ENCODE data around the gene NCAN. TPM values are rescaled to one million over a fixed set of nuclear protein-coding genes. Genes with fewer than 3 reads are reported as not detected.

NCAN gene
- under 0.01 TPM in 1 of 2 replicates, not detected in the other for total RNA-seq

DNA sequence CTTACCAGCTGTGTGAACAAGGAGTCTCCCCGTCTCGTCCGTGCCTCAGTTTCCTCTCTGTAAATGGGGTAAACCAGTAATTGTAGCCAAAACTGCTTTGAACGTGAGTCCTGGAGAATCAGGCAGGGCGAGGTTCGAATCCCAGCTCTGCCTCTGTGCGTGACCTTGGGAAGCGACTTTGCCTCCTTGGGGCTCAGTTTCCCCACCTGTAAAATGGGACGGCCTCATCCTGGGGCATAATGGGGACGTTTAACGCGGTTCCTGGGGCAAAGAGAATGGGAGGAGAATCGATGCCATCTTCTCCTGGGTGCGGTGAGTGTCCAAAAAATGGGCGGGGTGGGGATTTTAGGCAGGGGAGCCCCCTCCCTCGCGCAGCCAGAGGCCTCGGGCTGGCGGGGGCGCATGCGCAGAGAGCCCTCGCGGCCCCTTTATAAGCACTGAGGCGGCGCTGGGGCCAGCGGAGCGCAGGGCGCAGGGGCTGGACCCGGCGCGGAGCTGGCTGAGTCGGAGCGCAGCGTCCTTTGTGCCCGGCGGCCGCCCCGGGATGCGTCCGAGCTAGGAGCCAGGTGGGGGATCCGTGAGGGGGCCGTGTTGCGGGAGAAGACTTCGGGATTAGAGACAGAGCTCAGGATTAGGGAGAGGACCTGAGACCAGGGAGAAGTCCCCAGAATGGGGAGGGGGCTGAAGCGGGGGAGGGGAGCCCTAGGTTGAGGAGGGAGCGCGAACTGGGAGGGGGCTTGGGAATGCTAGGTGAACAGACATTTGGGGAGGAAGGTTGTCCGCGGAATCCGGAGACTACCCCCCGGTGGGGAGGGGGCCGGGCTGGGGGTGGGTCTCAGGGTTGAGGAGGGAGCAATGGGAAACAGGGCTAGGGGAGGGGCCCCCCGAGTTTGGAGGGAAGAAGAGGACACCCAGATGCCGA is at the start of gene NCAN:
Gene NCAN, plus strand, starts transcription at position 460 of the 922 bp plus-strand sequence. CDS start 4,996 bp downstream, outside the sequence.

DNA sequence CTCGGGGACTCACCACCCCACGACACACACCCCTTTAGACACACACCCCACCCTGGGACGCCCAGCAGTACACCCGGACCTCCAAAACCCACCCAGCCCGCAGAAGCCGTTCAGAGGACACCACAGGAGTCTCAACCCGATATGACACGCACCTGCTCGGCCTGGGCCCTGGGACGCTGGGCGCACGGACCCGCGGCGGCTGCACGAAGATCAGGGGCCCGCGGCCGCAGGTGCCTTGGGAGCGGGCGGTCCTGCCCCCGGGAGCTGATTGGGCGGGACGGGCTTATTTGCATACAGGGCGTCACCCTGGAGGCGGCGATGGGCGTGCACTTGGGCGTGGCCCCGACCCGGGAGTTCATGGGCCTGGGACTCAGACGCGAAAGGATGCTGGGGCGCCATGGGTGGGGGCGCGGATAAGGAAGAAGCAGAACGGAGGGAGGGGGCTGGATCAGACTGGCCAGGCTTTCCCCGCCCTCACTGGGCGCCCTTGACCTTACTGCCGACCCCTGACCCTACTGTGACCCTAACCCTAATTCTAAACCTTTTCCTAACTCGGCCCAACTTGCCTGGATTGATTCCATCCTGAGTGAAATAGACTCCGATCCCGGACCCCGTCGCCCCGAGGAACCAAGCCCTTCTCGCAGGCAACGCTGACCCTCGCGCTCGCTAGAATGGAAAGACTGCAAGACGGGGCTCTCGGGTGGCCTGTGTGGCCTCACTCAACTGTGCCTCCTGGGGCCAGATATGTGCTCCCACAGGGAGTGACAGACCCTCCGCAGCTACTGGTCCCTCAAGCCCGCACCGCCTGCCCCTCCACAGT is 41.5 kb upstream of the NCAN start, which contains the start of gene MEF2B:
Gene MEF2B, minus strand, starts transcription at position 211 of the 820 bp plus-strand sequence. CDS start 19,528 bp downstream, outside the sequence.

DNA sequence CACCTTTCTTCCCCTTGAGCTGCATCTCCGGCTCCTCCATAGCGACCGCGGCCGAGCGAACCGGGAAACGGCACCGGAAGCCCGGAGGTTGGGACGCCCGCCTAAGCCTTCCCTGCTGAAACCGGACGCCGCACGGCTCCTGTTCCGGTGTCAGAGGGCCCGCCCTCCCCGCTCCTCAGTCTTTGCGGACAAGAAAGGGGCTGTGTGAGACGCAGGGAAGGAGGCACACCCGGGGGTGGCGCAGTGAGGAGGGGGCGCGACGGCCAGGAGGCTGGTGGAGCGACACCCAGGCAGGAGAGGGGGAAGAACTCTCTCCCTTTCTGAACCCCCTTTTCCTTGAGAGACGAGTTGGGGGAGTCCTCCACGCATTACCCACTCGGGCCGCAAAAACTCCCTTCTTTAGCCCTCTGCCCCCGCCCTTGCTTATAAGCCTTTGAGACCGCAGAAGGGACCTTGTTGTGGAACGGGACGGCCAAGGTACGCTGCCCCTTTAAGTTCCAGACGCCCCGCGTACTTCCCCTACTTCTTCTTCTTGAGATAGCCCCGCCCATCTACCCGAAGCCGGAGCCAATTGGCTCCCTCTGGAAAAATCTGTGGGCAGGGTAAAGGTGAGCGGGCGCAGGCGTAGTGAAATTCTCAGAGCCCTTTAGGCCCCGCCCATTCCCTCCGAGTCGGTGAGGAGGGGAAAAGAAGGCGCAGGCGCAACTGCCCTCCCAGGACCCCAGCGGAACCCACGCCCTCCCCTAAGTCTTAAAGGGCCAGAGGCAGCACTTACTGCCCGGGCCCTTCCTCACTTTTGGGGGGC is 19.5 kb upstream of the NCAN start, which contains the start of the genes BORCS8 and RFXANK:
Gene BORCS8, minus strand, starts transcription at position 75 of the 805 bp plus-strand sequence. Its CDS starts 35 bp downstream, at position 40.
Gene RFXANK, plus strand, starts transcription at position 181 of the 805 bp plus-strand sequence. CDS start 1,689 bp downstream, outside the sequence.

DNA sequence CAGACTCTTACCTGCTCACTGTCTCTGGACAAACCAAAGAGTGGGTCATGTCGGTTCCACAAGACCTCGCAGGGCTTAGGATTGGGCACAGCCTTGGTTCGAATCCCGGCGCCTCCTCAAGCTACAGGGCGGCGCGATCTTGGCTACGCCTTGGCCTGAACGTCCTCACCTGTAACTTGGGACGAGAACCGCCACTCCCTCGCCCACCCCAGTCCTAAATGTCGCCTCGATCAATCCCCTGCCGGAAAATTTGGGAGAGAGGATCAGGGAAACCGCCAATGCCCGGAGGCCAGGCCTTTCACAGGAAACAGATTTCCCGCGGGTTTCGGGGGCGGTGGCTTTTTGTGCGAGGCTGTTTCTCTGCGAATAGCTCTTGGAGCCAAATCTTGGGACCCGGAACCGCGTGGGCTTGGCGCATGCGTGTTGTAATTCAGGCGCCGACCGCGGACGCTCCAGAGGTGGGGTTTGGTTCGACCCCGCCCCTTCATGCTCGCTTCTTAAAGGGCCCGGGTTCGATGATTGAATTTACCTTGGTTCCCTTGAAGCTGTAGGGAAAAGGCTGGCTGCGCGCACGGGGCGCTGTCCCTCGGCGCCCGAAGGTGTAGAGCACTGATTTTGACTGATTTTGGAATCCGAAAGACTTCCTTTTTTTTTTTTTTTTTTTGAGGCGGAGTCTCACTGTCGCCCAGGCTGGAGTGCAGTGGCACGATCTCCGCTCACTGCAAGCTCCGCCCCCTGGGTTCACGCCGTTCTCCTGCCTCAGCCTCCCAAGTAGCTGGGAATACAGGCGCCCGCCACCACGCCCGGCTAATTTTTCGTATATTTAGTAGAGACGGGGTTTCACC is 8.5 kb upstream of the NCAN start, which contains the start of gene NR2C2AP:
Gene NR2C2AP, minus strand, starts transcription at position 403 of the 845 bp plus-strand sequence. Its CDS starts 354 bp downstream, at position 49.

Other genes with a start within 250 kb of the NCAN start
- gene SUGP2, start 178.4 kb upstream of the NCAN start, total RNA-seq = 28.0 and 30.7 TPM in 2 replicates
- 26.2 and 58.7 TPM in 2 replicates for gene ARMC6, start 178.4 kb upstream of the NCAN start, total RNA-seq
- 3.6 and 6.2 TPM in 2 replicates for gene SLC25A42, start 148.0 kb upstream of the NCAN start, total RNA-seq
- 18.2 and 23.7 TPM in 2 replicates for gene TMEM161A, start 73.5 kb upstream of the NCAN start, total RNA-seq
- gene MEF2B, start 41.7 kb upstream of the NCAN start, total RNA-seq = under 0.01 and 0.28 TPM in 2 replicates
- gene BORCS8, start 19.8 kb upstream of the NCAN start, total RNA-seq = 8.5 and 24.7 TPM in 2 replicates
- 40.5 and 42.3 TPM in 2 replicates for gene RFXANK, start 19.7 kb upstream of the NCAN start, total RNA-seq
- 8.5 and 17.4 TPM in 2 replicates for gene NR2C2AP, start 8.5 kb upstream of the NCAN start, total RNA-seq
- 0.19 and 1.4 TPM in 2 replicates for gene TM6SF2, start 61.3 kb downstream of the NCAN start, total RNA-seq
- 14.9 and 27.4 TPM in 2 replicates for gene SUGP1, start 108.6 kb downstream of the NCAN start, total RNA-seq
- 22.4 and 24.0 TPM in 2 replicates for gene MAU2, start 108.9 kb downstream of the NCAN start, total RNA-seq
- 26.2 and 56.2 TPM in 2 replicates for gene GATAD2A, start 193.7 kb downstream of the NCAN start, total RNA-seq

All from regular cardiac myocyte (primary cell).